ENCODE measurements around the gene VMO1. TPM values are rescaled to one million over a fixed set of nuclear protein-coding genes. Genes with fewer than 3 reads are reported as not detected.
"Not testable (repeated sequence)": the region's sequence is repeated elsewhere in the genome, so short reads cannot be mapped to it uniquely, and the experiment has no call there.

VMO1 gene
- under 1 TPM in 3 of 6 experiments, not detected in 3; 0.23 to 0.34 (median 0.31) TPM for total RNA-seq (2021; fragmentation: NEBNext Ultra II Directional; extraction: Animal tissue kit (Norgen Biotek cat#: 25700))
- long read RNA-seq = 0 reads

- DNase-seq = no peak
Measured at GRCh38 chr17:4786106-4786511, at the start of gene VMO1. VMO1 (minus strand) TSS chr17:4786364; CDS start chr17:4786352, 12 bp downstream.

GRCh38 chr17:4834681-4835020 is 48.5 kb upstream of the VMO1 start:
- Mint-ChIP-seq H3K4me3 (peak overlapping the region; percentile 94), H3K27ac (peak overlapping the region; percentile 81; the same call in 1 of the 2 replicates), H3K4me1 (ENCODE audit: low read depth) (peaks cover 32% of the 10 kb centered on the region), H3K27me3 (ENCODE audit: insufficient read depth) (no peaks in the 10 kb centered on the region), H3K9me3 (no peaks in the 10 kb centered on the region), H3K36me3 (ENCODE audit: low read depth) (no peaks in the 10 kb centered on the region)
- no peak for DNase-seq
- TF ChIP-seq CTCF (IDR thresholded peaks at IDR 0.05) = no peak

More at GRCh38 chr17:4786106-4786511, at the start of gene VMO1:
- no peaks in the 10 kb centered on the region for H3K36me3 Mint-ChIP-seq (ENCODE audit: low read depth)
- peak within 1 kb of the TSS; percentile 85 for H3K4me3 Mint-ChIP-seq
- H3K27ac Mint-ChIP-seq = no peak within 1 kb of the TSS
- no peaks in the 10 kb centered on the region for H3K9me3 Mint-ChIP-seq
- peaks cover 31% of the 10 kb centered on the region for H3K4me1 Mint-ChIP-seq (ENCODE audit: low read depth)
- TF ChIP-seq CTCF (IDR thresholded peaks at IDR 0.05) = no peak
- peaks cover 25% of the 10 kb centered on the region for H3K27me3 Mint-ChIP-seq (ENCODE audit: insufficient read depth)

GRCh38 chr17:4833941-4834680 is 47.9 kb upstream of the VMO1 start:
- Mint-ChIP-seq H3K27ac (peak overlapping the region; percentile 81), H3K4me1 (ENCODE audit: low read depth) (peaks cover 27% of the 10 kb centered on the region), H3K9me3 (no peaks in the 10 kb centered on the region), H3K27me3 (ENCODE audit: insufficient read depth) (no peaks in the 10 kb centered on the region), H3K36me3 (ENCODE audit: low read depth) (no peaks in the 10 kb centered on the region), H3K4me3 (peak overlapping the region; percentile 94)
- TF ChIP-seq CTCF (IDR thresholded peaks at IDR 0.05) = no peak
- peak; percentile 17 for DNase-seq

GRCh38 chr17:4833178-4833940 is 47.2 kb upstream of the VMO1 start, which contains the start of gene MINK1:
MINK1 (plus strand) TSS chr17:4833340; CDS start chr17:4833584, 244 bp downstream.
- Mint-ChIP-seq H3K36me3 (ENCODE audit: low read depth) (no peaks in the 10 kb centered on the region), H3K27me3 (ENCODE audit: insufficient read depth) (no peaks in the 10 kb centered on the region), H3K27ac (peak within 1 kb of the TSS; percentile 94), H3K4me3 (peak within 1 kb of the TSS; percentile 94), H3K9me3 (no peaks in the 10 kb centered on the region), H3K4me1 (ENCODE audit: low read depth) (peaks cover 25% of the 10 kb centered on the region)
- no peak for TF ChIP-seq CTCF (IDR thresholded peaks at IDR 0.05)
- DNase-seq = peak; percentile 83

GRCh38 chr17:4832829-4833177 is 46.6 kb upstream of the VMO1 start:
- not testable (repeated sequence) for H3K9me3 Mint-ChIP-seq; H3K36me3 Mint-ChIP-seq (ENCODE audit: low read depth); H3K27me3 Mint-ChIP-seq (ENCODE audit: insufficient read depth); DNase-seq
- Mint-ChIP-seq H3K4me3 (peak overlapping the region; percentile 86), H3K27ac (peak overlapping the region; percentile 94), H3K4me1 (ENCODE audit: low read depth) (peaks cover 22% of the 10 kb centered on the region)

- Mint-ChIP-seq H3K27me3 (ENCODE audit: insufficient read depth) (no peaks in the 10 kb centered on the region), H3K27ac (no peak overlapping the region), H3K9me3 (no peaks in the 10 kb centered on the region), H3K36me3 (ENCODE audit: low read depth) (no peaks in the 10 kb centered on the region), H3K4me3 (no peak overlapping the region), H3K4me1 (ENCODE audit: low read depth) (no peaks in the 10 kb centered on the region)
- DNase-seq = no peak
- no peak for TF ChIP-seq CTCF (IDR thresholded peaks at IDR 0.05)
Measured at GRCh38 chr17:4827399-4827798, 41.2 kb upstream of the VMO1 start.
